Upper lobe of right lung (tissue), 1 donor: ENCODE measurements around the gene ST8SIA6. TPM values are rescaled to one million over a fixed set of nuclear protein-coding genes. Genes with fewer than 3 reads are reported as not detected.

Experiments
- ATAC-seq: fragments of 200-7000 bp; cut with Tn5 transposase; one replicate; pipeline ENCODE4 v1.9.1; 2020; ENCODE audit warnings: mild to moderate bottlenecking, moderate library complexity
- DNase-seq: peaks from one replicate; pipeline ENCODE4 v3.0.0-alpha.2; 2020
- H3K27ac ChIP-seq: fragments of 200-600 bp; one replicate; pipeline ENCODE4 v1.8.0; 2022
- H3K27me3 ChIP-seq: fragments of 200-600 bp; one replicate; pipeline ENCODE4 v1.8.0; 2022; ENCODE audit warnings: mild to moderate bottlenecking
- H3K36me3 ChIP-seq: fragments of 200-600 bp; one replicate; pipeline ENCODE4 v1.8.0; 2022
- H3K4me1 ChIP-seq: fragments of 200-600 bp; one replicate; pipeline ENCODE4 v1.8.0; 2022
- H3K4me3 ChIP-seq: fragments of 200-600 bp; one replicate; pipeline ENCODE4 v1.8.0; 2022; ENCODE audit warnings: mild to moderate bottlenecking
- H3K9me3 ChIP-seq: fragments of 200-600 bp; one replicate; pipeline ENCODE4 v1.8.0; 2022
- intact Hi-C: fragments of 100-400 bp; cut with DNase I; formaldehyde crosslinking; loops from one replicate; pipeline ENCODE4 v1.11.0; 2022
- total RNA-seq: library from RNA; stranded (reverse); fragmentation: NEBNext Ultra II Directional; extraction: Animal tissue kit (Norgen Biotek cat#: 25700); gene quantifications from one replicate; pipeline ENCODE4 v1.2.1, GENCODE V29; 2021
- TF ChIP-seq, protein P1 (sequence below): fragments of 200-600 bp; IDR thresholded peaks from one replicate; pipeline ENCODE4 v1.8.0; 2022; ENCODE audit warnings: antibody characterized with exemption
- donor health status: DM: no; HTN: yes; CAD: no; lungs with severe emphysema.

Gene ST8SIA6
- total RNA-seq, 1 donor from 2014 or later: 13.9 TPM

DNA sequence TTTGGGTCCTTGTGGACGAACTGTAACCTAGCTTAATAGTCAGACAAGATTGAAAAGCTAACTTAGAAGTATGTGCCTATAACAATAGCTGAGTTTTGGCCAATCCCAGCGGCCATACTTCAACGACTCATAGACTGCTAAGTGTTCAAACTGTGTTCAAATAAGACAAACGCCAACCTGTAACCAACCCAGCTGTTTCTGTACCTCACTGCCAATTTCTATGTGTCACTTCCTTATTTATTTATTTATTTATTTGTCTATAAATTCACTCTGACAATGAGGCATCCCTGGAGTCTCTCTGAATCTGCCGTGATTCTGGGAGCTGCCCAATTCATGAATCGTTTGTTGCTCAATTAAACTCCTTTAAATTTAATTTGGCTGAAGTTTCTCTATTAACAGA, 21.7 kb downstream of the ST8SIA6 start:
- Histone ChIP-seq H3K27me3 (no peaks in the 10 kb centered on the region), H3K27ac (no peak overlapping the region), H3K9me3 (no peaks in the 10 kb centered on the region), H3K36me3 (no peaks in the 10 kb centered on the region), H3K4me1 (peaks cover 8% of the 10 kb centered on the region), H3K4me3 (no peak overlapping the region)
- ATAC-seq (no peak), DNase-seq (no peak)
- intact Hi-C loops: no loop called here
- TF ChIP-seq, protein P1, sequence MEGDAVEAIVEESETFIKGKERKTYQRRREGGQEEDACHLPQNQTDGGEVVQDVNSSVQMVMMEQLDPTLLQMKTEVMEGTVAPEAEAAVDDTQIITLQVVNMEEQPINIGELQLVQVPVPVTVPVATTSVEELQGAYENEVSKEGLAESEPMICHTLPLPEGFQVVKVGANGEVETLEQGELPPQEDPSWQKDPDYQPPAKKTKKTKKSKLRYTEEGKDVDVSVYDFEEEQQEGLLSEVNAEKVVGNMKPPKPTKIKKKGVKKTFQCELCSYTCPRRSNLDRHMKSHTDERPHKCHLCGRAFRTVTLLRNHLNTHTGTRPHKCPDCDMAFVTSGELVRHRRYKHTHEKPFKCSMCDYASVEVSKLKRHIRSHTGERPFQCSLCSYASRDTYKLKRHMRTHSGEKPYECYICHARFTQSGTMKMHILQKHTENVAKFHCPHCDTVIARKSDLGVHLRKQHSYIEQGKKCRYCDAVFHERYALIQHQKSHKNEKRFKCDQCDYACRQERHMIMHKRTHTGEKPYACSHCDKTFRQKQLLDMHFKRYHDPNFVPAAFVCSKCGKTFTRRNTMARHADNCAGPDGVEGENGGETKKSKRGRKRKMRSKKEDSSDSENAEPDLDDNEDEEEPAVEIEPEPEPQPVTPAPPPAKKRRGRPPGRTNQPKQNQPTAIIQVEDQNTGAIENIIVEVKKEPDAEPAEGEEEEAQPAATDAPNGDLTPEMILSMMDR: no peak

DNA sequence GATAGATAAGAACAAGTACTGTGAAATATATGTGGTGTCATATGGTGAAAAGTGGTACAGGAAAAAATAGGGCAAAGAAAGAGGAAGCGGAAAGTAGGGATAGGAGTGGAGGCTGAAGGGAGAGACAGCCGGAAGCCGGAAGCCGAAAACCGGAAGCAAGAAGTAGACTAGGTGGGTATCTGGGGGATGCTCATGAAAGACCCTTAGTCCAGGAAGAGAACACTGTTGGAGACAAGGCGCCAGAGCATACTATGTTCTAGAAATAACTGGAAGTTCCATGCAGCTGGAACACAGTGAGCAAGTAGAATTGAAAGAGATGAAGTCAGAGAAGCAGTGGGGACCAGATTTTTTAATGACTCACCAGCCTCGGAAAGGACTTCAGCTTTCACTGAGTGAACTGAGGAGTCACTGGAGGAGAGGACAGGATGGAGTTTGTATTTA, 22.5 kb downstream of the ST8SIA6 start:
- TF ChIP-seq, protein P1: no peak
- intact Hi-C loops: no loop called here
- H3K36me3 ChIP-seq: no peaks in the 10 kb centered on the region
- H3K27ac ChIP-seq: no peak overlapping the region
- no peak for ATAC-seq
- DNase-seq: no peak
- peaks cover 8% of the 10 kb centered on the region for H3K4me1 ChIP-seq
- no peaks in the 10 kb centered on the region for H3K27me3 ChIP-seq
- H3K9me3 ChIP-seq: no peaks in the 10 kb centered on the region
- H3K4me3 ChIP-seq: no peak overlapping the region

DNA sequence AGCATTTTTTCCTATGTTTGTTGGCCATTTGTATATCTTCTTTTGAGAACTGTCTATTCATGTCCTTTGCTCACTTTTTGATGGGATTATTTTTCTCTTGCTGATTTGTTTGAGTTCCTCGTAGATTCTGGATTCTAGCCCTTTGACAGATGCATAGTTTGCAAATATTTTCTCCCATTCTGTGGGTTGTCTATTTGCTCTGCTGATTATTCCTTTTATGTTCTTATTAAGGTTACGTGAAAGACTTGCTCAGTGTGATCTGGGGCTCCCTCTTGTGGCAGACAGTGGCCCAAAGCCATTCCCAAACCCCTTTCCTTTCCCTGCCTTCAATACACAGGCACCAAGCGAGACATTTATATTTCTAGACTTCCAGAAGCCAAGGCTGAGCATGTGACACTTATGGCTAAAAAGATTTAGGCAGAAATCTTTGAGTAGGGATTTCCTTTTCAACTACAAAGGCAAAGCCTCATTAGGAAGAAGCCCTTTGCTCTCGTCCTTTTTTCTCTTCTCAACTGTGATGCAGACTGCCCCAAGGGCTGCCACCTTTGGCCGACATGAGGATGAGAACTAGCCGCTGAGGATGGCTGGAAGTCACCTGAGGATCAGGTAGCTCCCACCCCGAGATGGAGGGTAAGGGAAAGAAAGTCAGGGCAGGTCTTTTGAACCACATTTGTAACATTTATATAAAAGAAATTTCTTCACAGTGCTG, 23.6 kb downstream of the ST8SIA6 start:
- no peak overlapping the region for H3K4me3 ChIP-seq
- H3K27ac ChIP-seq: no peak overlapping the region

DNA sequence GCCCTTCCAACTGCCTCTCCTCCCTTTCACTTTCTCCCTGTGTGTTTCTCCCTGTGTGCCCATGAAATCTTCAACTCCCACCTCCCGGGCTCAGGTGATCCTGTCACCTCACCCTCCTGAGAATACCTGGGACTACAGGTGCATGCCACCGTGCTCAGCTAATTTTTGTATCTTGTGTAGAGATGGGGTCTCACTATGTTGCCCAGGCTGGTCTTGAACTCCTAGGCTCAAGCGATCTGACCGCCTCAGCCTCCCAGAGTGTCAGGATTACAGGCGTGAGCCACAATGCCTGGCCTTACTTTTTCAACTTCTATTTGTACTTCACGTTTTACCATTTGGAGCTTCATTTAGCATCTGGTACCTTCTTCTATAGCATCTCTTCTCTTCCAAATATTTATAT, 24.9 kb downstream of the ST8SIA6 start:
- intact Hi-C loops: no loop called here
- no peaks in the 10 kb centered on the region for H3K27me3 ChIP-seq
- H3K9me3 ChIP-seq: no peaks in the 10 kb centered on the region
- peaks cover 8% of the 10 kb centered on the region for H3K4me1 ChIP-seq
- H3K27ac ChIP-seq: no peak overlapping the region
- DNase-seq: no peak
- no peak for ATAC-seq
- TF ChIP-seq, protein P1: no peak
- H3K36me3 ChIP-seq: no peaks in the 10 kb centered on the region
- H3K4me3 ChIP-seq: no peak overlapping the region

More for the DNA sequence above, 23.6 kb downstream of the ST8SIA6 start:
- TF ChIP-seq, protein P1: peak; percentile 96
- H3K36me3 ChIP-seq: no peaks in the 10 kb centered on the region
- H3K27me3 ChIP-seq: no peaks in the 10 kb centered on the region
- ATAC-seq (peak; percentile 79), DNase-seq (peak; percentile 72)
- peaks cover 8% of the 10 kb centered on the region for H3K4me1 ChIP-seq
- intact Hi-C loops: no loop called here
- H3K9me3 ChIP-seq: no peaks in the 10 kb centered on the region

DNA sequence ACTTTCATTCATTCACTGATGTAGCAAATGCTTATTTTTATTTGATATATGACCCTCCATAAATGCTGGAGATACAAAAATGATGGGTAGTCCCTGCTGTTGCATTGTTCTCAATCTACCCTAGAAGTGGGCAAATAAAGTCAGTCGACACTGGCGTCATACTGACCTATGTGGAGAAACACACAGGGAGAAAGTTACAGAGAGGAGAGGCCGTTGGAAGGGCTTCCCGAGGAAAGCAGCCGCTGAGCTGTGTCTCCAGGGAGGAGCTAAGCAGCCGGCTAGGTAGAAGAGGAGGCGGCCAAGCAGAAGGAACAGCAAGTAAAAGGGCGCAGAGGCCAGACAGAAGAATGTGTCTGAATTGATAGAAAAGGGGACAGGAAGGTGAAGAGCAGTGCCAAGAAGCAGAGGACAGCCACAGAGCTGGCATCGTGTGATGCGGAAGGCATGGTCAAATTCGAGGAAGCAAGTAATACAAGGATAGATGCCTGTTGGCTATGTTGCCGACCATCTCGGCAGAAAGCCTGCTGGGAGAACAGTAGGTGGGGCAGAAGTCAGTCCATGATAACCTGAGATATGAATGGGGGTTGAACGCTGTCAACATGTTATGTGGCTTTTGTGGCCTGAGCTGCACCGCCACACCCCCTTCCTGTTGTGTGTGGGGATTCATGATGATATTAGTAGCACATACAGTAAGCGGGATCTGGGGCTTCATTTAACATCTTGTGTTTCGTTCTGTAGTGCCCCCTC, 25.9 kb downstream of the ST8SIA6 start:
- H3K4me1 ChIP-seq: peaks cover 8% of the 10 kb centered on the region
- H3K36me3 ChIP-seq: no peaks in the 10 kb centered on the region
- intact Hi-C loops: no loop called here
- ATAC-seq (peak; percentile 53), DNase-seq (no peak)
- H3K4me3 ChIP-seq: peak overlapping the region; percentile 3
- TF ChIP-seq, protein P1: no peak
- H3K9me3 ChIP-seq: no peaks in the 10 kb centered on the region
- H3K27ac ChIP-seq: peak overlapping the region; percentile 12
- H3K27me3 ChIP-seq: no peaks in the 10 kb centered on the region
